GM18526 (cell line): ENCODE measurements around the gene LYST.

Source experiments
- POLR2A ChIP-seq: IDR thresholded peaks from 3 replicates; pipeline ENCODE4 v1.6.1; 2011; ENCODE audit not compliant: insufficient read length; ENCODE audit errors: extremely low read depth

LYST gene

GRCh38 chr1:235689356-235689755, 177.3 kb downstream of the LYST start:
- no peak for TF ChIP-seq POLR2A

- no peak for TF ChIP-seq POLR2A
Observed at GRCh38 chr1:235688096-235688495, 178.6 kb downstream of the LYST start.

GRCh38 chr1:235683653-235684052, 183.1 kb downstream of the LYST start:
- no peak for TF ChIP-seq POLR2A

- TF ChIP-seq POLR2A, result no peak
Observed at GRCh38 chr1:235682216-235682615, 184.5 kb downstream of the LYST start.

GRCh38 chr1:235679644-235680043, 187.1 kb downstream of the LYST start:
- TF ChIP-seq POLR2A, result no peak

- TF ChIP-seq POLR2A, result no peak
Observed at GRCh38 chr1:235679005-235679404, 187.7 kb downstream of the LYST start.

GRCh38 chr1:235675152-235675890, 191.4 kb downstream of the LYST start:
- no peak for TF ChIP-seq POLR2A

GRCh38 chr1:235673981-235674380, 192.7 kb downstream of the LYST start:
- no peak for TF ChIP-seq POLR2A

- TF ChIP-seq POLR2A, result no peak
Observed at GRCh38 chr1:235671992-235672391, 194.7 kb downstream of the LYST start.

GRCh38 chr1:235670157-235670776, 196.4 kb downstream of the LYST start:
- TF ChIP-seq POLR2A, result no peak

- no peak for TF ChIP-seq POLR2A
Observed at GRCh38 chr1:235669277-235669676, 197.4 kb downstream of the LYST start.

GRCh38 chr1:235663628-235664027, 203.1 kb downstream of the LYST start:
- no peak for TF ChIP-seq POLR2A

- no peak for TF ChIP-seq POLR2A
Observed at GRCh38 chr1:235661568-235661967, 205.1 kb downstream of the LYST start.

GRCh38 chr1:235659186-235659771, 207.4 kb downstream of the LYST start:
- no peak for TF ChIP-seq POLR2A

GRCh38 chr1:235657747-235658526, 208.8 kb downstream of the LYST start:
- TF ChIP-seq POLR2A, result no peak

- TF ChIP-seq POLR2A, result no peak
Observed at GRCh38 chr1:235657269-235657668, 209.4 kb downstream of the LYST start.

GRCh38 chr1:235652364-235652763, 214.3 kb downstream of the LYST start:
- no peak for TF ChIP-seq POLR2A
